SK-N-MC (cell line): Measurements from ENCODE around the gene HYAL1.
A peak's percentile ranks its signal among the peaks of the same experiment; 100 is the strongest.

Source experiments
- DNase-seq: peaks from one replicate; pipeline ENCODE4 v3.0.0-alpha.2; 2011; ENCODE audit warnings: low read depth, low spot score
- H3K27ac ChIP-seq: fragments of 200-600 bp; sonication (generic); 2 replicates; pipeline ENCODE4 v1.5.1; 2016; ENCODE audit warnings: mixed run types
- H3K36me3 ChIP-seq: fragments of 200-600 bp; sonication (generic); 2 replicates; pipeline ENCODE4 v1.6.1; 2017; ENCODE audit warnings: antibody characterized with exemption, low read length, mixed read lengths; ENCODE audit not compliant: insufficient read depth
- H3K4me3 ChIP-seq: fragments of 200-600 bp; sonication (generic); 2 replicates; pipeline ENCODE4 v1.5.1; 2016
- H3K9ac ChIP-seq: fragments of 200-600 bp; sonication (generic); 2 replicates; pipeline ENCODE4 v1.8.0; 2017; ENCODE audit warnings: mixed run types, mixed read lengths; ENCODE audit not compliant: insufficient read length
- H3K9me3 ChIP-seq: fragments of 200-600 bp; sonication (generic); 2 replicates; pipeline ENCODE4 v1.6.1; 2017; ENCODE audit warnings: low read depth, mild to moderate bottlenecking, antibody characterized with exemption, low read length, moderate library complexity, mixed read lengths
- EZH2 ChIP-seq: fragments of 200-600 bp; sonication (generic); IDR thresholded peaks from one replicate; pipeline ENCODE4 v1.6.1; 2017; ENCODE audit warnings: antibody characterized with exemption
- FOXP2 ChIP-seq: optimal IDR thresholded peaks from 2 replicates; pipeline ENCODE3; 2011; ENCODE audit warnings: mild to moderate bottlenecking, moderate library complexity; ENCODE audit not compliant: insufficient read depth; ENCODE audit errors: extremely low read length, control extremely low read depth
- POLR2AphosphoS5 ChIP-seq: IDR thresholded peaks from 2 replicates; pipeline ENCODE4 v1.6.1; 2012; ENCODE audit warnings: mild to moderate bottlenecking, low read depth, low read length, borderline replicate concordance

The HYAL1 gene

GRCh38 chr3:50327129-50327528, 23.8 kb upstream of the HYAL1 start:
- TF ChIP-seq FOXP2 (no peak), EZH2 (no peak), POLR2AphosphoS5 (no peak)
- Histone ChIP-seq H3K27ac (no peak overlapping the region), H3K9me3 (no peaks in the 10 kb centered on the region), H3K4me3 (peak overlapping the region; percentile 81), H3K36me3 (peaks cover 17% of the 10 kb centered on the region; the same call in 1 of the 2 replicates), H3K9ac (peak overlapping the region; percentile 87)
- no peak for DNase-seq

GRCh38 chr3:50326182-50326541, 22.8 kb upstream of the HYAL1 start:
- TF ChIP-seq EZH2 (no peak), POLR2AphosphoS5 (no peak), FOXP2 (no peak)
- Histone ChIP-seq H3K36me3 (peaks cover 7% of the 10 kb centered on the region; the same call in 1 of the 2 replicates), H3K9ac (no peak overlapping the region), H3K4me3 (no peak overlapping the region), H3K27ac (no peak overlapping the region), H3K9me3 (no peaks in the 10 kb centered on the region)
- no peak for DNase-seq

- DNase-seq, result no peak
- Histone ChIP-seq H3K4me3 (no peak overlapping the region), H3K27ac (no peak overlapping the region), H3K9ac (no peak overlapping the region), H3K36me3 (peaks cover 3% of the 10 kb centered on the region; the same call in 1 of the 2 replicates), H3K9me3 (no peaks in the 10 kb centered on the region)
- TF ChIP-seq POLR2AphosphoS5, result no peak
- no peak for TF ChIP-seq EZH2
- TF ChIP-seq FOXP2, result no peak
Observed at GRCh38 chr3:50325497-50326181, 22.3 kb upstream of the HYAL1 start.

GRCh38 chr3:50325113-50325480, 21.7 kb upstream of the HYAL1 start:
- no peak overlapping the region for H3K27ac ChIP-seq
- H3K9ac ChIP-seq, result no peak overlapping the region
- DNase-seq, result no peak
- H3K4me3 ChIP-seq, result no peak overlapping the region
- TF ChIP-seq POLR2AphosphoS5 (no peak), EZH2 (no peak), FOXP2 (no peak)
- no peaks in the 10 kb centered on the region for H3K9me3 ChIP-seq
- H3K36me3 ChIP-seq, result no peaks in the 10 kb centered on the region; the same call in 1 of the 2 replicates

GRCh38 chr3:50324351-50325112, 21.2 kb upstream of the HYAL1 start:
- Histone ChIP-seq H3K36me3 (peaks cover under 1% of the 10 kb centered on the region; the same call in 1 of the 2 replicates), H3K4me3 (no peak overlapping the region), H3K9me3 (no peaks in the 10 kb centered on the region), H3K27ac (no peak overlapping the region), H3K9ac (no peak overlapping the region)
- no peak for DNase-seq
- TF ChIP-seq POLR2AphosphoS5 (no peak), EZH2 (no peak), FOXP2 (no peak)

GRCh38 chr3:50323614-50324199, 20.3 kb upstream of the HYAL1 start:
- no peak for DNase-seq
- Histone ChIP-seq H3K9ac (no peak overlapping the region), H3K4me3 (no peak overlapping the region), H3K9me3 (no peaks in the 10 kb centered on the region), H3K36me3 (peaks cover 9% of the 10 kb centered on the region; the same call in 1 of the 2 replicates), H3K27ac (no peak overlapping the region)
- no peak for TF ChIP-seq POLR2AphosphoS5
- no peak for TF ChIP-seq FOXP2
- no peak for TF ChIP-seq EZH2

GRCh38 chr3:50323092-50323600, 19.8 kb upstream of the HYAL1 start:
- Histone ChIP-seq H3K9ac (no peak overlapping the region), H3K27ac (no peak overlapping the region), H3K36me3 (peaks cover 14% of the 10 kb centered on the region; the same call in 1 of the 2 replicates), H3K4me3 (no peak overlapping the region), H3K9me3 (no peaks in the 10 kb centered on the region)
- DNase-seq, result no peak
- TF ChIP-seq EZH2, result no peak
- no peak for TF ChIP-seq FOXP2
- TF ChIP-seq POLR2AphosphoS5, result no peak
